Measurements from ENCODE around the gene SLC6A20. TPM values are rescaled to one million over a fixed set of nuclear protein-coding genes. Genes with fewer than 3 reads are reported as not detected.

The SLC6A20 gene
- total and polyA plus RNA-seq, 2 of the 13 experiments (the other 11 are each of a cell fraction or from before 2014, with no cell fraction given), result not detected

GRCh38 chr3:45807681-45808540, 11.6 kb upstream of the SLC6A20 start:
- no TSS peak for BruUV-seq (replicated peaks)
- peaks cover 6% of the 10 kb centered on the region; the same call in 1 of the 2 replicates for H3K4me1 ChIP-seq (ENCODE audit: insufficient read depth, low read length)
- no peak overlapping the region for H2AFZ ChIP-seq (ENCODE audit: low read length)
- H3K36me3 ChIP-seq (replicated peaks in 1 of 2; ENCODE audit: control insufficient read depth in 1 of 2, insufficient read depth in 2 of 2, low read length in 2 of 2), result no peaks in the 10 kb centered on the region
- POLR2A ChIA-PET, result no interaction called here
- FAIRE-seq, result no peak
- intact Hi-C loops (cut with micrococcal nuclease; ENCODE audit: unreplicated experiment), result no loop called here
- no peaks in the 10 kb centered on the region for H3K9me3 ChIP-seq (ENCODE audit: low read length)
- CTCF ChIA-PET (ENCODE audit: low intra/inter-chr PET ratio, low total read pairs), result no interaction called here
- DNase-seq (ENCODE audit: low spot score), result no peak
- no peak for TF ChIP-seq ZNF576 (CRISPR knock-in tag; IDR thresholded peaks at IDR 0.05)
- TF ChIP-seq LRRFIP1 (CRISPR knock-in tag; conservative IDR thresholded peaks at IDR 0.05), result no peak
- H3K4me3 ChIP-seq (replicated peaks in 1 of 3; ENCODE audit: insufficient read depth in 1 of 3, low read depth in 2 of 3, low read length in 3 of 3), result no peak overlapping the region
- H3K9ac ChIP-seq (ENCODE audit: insufficient read depth, low read depth, low read length), result no peak overlapping the region
- no peaks in the 10 kb centered on the region for H3K79me2 ChIP-seq (ENCODE audit: insufficient read depth, low read length)
- ATAC-seq, result no peak
- no peak overlapping the region for H3K4me2 ChIP-seq (ENCODE audit: low read depth, low read length)
- no peaks in the 10 kb centered on the region; a peak in 1 of 5 replicates for H3K27me3 ChIP-seq (ENCODE audit: control insufficient read depth in 1 of 2, insufficient read depth in 2 of 2, low read length in 2 of 2)
- WGBS (ENCODE audit: low lambda C conversion rate), result 57% methylated on average over 10 of the region's 10 CpGs
- no peak overlapping the region for H3K27ac ChIP-seq (ENCODE audit: extremely low read length, insufficient read depth, low read length)
- in situ Hi-C loops (cut with HindIII; ENCODE audit: extremely low pct_ligation_motif_present, low pct_unique_long_range_greater_than_20kb), result no loop called here
- H4K20me1 ChIP-seq (ENCODE audit: insufficient read depth, low read length), result no peaks in the 10 kb centered on the region

GRCh38 chr3:45807133-45807532, 10.8 kb upstream of the SLC6A20 start:
- Histone ChIP-seq H3K27ac (ENCODE audit: extremely low read length, insufficient read depth, low read length) (no peak overlapping the region), H4K20me1 (ENCODE audit: insufficient read depth, low read length) (no peaks in the 10 kb centered on the region), H3K4me2 (ENCODE audit: low read depth, low read length) (no peak overlapping the region), H3K79me2 (ENCODE audit: insufficient read depth, low read length) (no peaks in the 10 kb centered on the region), H3K36me3 (replicated peaks in 1 of 2; ENCODE audit: control insufficient read depth in 1 of 2, insufficient read depth in 2 of 2, low read length in 2 of 2) (no peaks in the 10 kb centered on the region), H3K27me3 (ENCODE audit: control insufficient read depth in 1 of 2, insufficient read depth in 2 of 2, low read length in 2 of 2) (no peaks in the 10 kb centered on the region; a peak in 1 of 5 replicates), H3K9me3 (ENCODE audit: low read length) (no peaks in the 10 kb centered on the region), H3K4me1 (ENCODE audit: insufficient read depth, low read length) (peaks cover 6% of the 10 kb centered on the region; the same call in 1 of the 2 replicates), H2AFZ (ENCODE audit: low read length) (no peak overlapping the region), H3K9ac (ENCODE audit: insufficient read depth, low read depth, low read length) (no peak overlapping the region), H3K4me3 (replicated peaks in 1 of 3; ENCODE audit: insufficient read depth in 1 of 3, low read depth in 2 of 3, low read length in 3 of 3) (no peak overlapping the region)
- no peak for ATAC-seq
- BruUV-seq (replicated peaks), result no TSS peak
- DNase-seq (ENCODE audit: low spot score), result no peak
- FAIRE-seq, result no peak
- intact Hi-C loops (cut with micrococcal nuclease; ENCODE audit: unreplicated experiment) (no loop called here), in situ Hi-C loops (cut with HindIII; ENCODE audit: extremely low pct_ligation_motif_present, low pct_unique_long_range_greater_than_20kb) (no loop called here)
- POLR2A ChIA-PET, result no interaction called here
- 88% methylated on average over 3 of the region's 3 CpGs for WGBS (ENCODE audit: low lambda C conversion rate)
- CTCF ChIA-PET (ENCODE audit: low intra/inter-chr PET ratio, low total read pairs), result no interaction called here
- TF ChIP-seq ZSCAN30 (CRISPR knock-in tag; IDR thresholded peaks at IDR 0.05) (no peak), ZKSCAN1 (IDR thresholded peaks at IDR 0.05; ENCODE audit: low read length) (no peak), ZNF639 (CRISPR knock-in tag; conservative IDR thresholded peaks at IDR 0.05) (no peak), ZBTB10 (CRISPR knock-in tag; IDR thresholded peaks at IDR 0.05; ENCODE audit: borderline replicate concordance) (no peak), ZNF703 (CRISPR knock-in tag; IDR thresholded peaks at IDR 0.05; ENCODE audit: borderline replicate concordance) (no peak), ATAD3A (CRISPR knock-in tag; IDR thresholded peaks at IDR 0.05) (no peak)
